ENCODE results near the gene UBE3C.

- TF ChIP-seq CTCF (IDR thresholded peaks at IDR 0.05; ENCODE audit: low read depth, low read length) (no peak), POLR2A (IDR thresholded peaks at IDR 0.05; ENCODE audit: extremely low read depth, insufficient read length) (no peak), MYC (IDR thresholded peaks at IDR 0.05; ENCODE audit: low read depth, low read length) (no peak)
- TF ChIP-seq, protein P1, sequence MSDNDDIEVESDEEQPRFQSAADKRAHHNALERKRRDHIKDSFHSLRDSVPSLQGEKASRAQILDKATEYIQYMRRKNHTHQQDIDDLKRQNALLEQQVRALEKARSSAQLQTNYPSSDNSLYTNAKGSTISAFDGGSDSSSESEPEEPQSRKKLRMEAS (IDR thresholded peaks at IDR 0.05; ENCODE audit: low read depth, low read length): no peak
These were observed 140.3 kb downstream of the UBE3C start for GRCh38 chr7:157278791-157279724.
